Ramos (cell line): ENCODE data around the gene TGM4.
"Not testable (repeated sequence)": the region's sequence is repeated elsewhere in the genome, so short reads cannot be mapped to it uniquely, and the experiment has no call there.

Experiments used
- in situ Hi-C: fragments of 300-500 bp; cut with MboI; formaldehyde crosslinking; loops from one replicate; pipeline ENCODE4 v1.14.3; 2022; ENCODE audit warnings: low sequenced_read_pairs; ENCODE audit not compliant: unreplicated experiment

TGM4 gene

GRCh38 chr3:44874308-44874707 is at the start of gene TGM4:
TSS of gene TGM4 (plus strand) at chr3:44874608. CDS start at chr3:44874679, 71 bp downstream.
- in situ Hi-C loops, result no loop called here

GRCh38 chr3:44825264-44825925 is 49.0 kb upstream of the TGM4 start:
- in situ Hi-C loops, result no loop called here

GRCh38 chr3:44827196-44827595 is 47.2 kb upstream of the TGM4 start:
- in situ Hi-C loops, result no loop called here

GRCh38 chr3:44831232-44831631 is 43.2 kb upstream of the TGM4 start:
- in situ Hi-C loops, result no loop called here

- in situ Hi-C loops, result no loop called here
Measured at GRCh38 chr3:44832032-44832431, 42.4 kb upstream of the TGM4 start.

- in situ Hi-C loops, result no loop called here
Measured at GRCh38 chr3:44832965-44833364, 41.4 kb upstream of the TGM4 start.

- in situ Hi-C loops, result no loop called here
Measured at GRCh38 chr3:44833394-44833793, 41.0 kb upstream of the TGM4 start.

GRCh38 chr3:44835684-44836083 is 38.7 kb upstream of the TGM4 start:
- in situ Hi-C loops, result no loop called here

- in situ Hi-C loops, result no loop called here
Measured at GRCh38 chr3:44842376-44842775, 32.0 kb upstream of the TGM4 start.

GRCh38 chr3:44845528-44846520 is 28.6 kb upstream of the TGM4 start:
- in situ Hi-C loops, result no loop called here

- in situ Hi-C loops, result no loop called here
Measured at GRCh38 chr3:44848634-44849033, 25.8 kb upstream of the TGM4 start.

GRCh38 chr3:44856663-44857062 is 17.7 kb upstream of the TGM4 start:
- in situ Hi-C loops, result not testable (repeated sequence)

GRCh38 chr3:44860117-44860516 is 14.3 kb upstream of the TGM4 start:
- in situ Hi-C loops, result no loop called here

- in situ Hi-C loops, result no loop called here
Measured at GRCh38 chr3:44861412-44862225, 12.8 kb upstream of the TGM4 start, which contains the start of gene TMEM42. TSS of gene TMEM42 (plus strand) at chr3:44861912. CDS start at chr3:44861925, 13 bp downstream.

- in situ Hi-C loops, result no loop called here
Measured at GRCh38 chr3:44862226-44862637, 12.2 kb upstream of the TGM4 start.

- in situ Hi-C loops, result no loop called here
Measured at GRCh38 chr3:44865272-44866035, 9.0 kb upstream of the TGM4 start.

GRCh38 chr3:44867421-44868111 is 6.8 kb upstream of the TGM4 start:
- in situ Hi-C loops, result no loop called here

- in situ Hi-C loops, result no loop called here
Measured at GRCh38 chr3:44870375-44871061, 3.9 kb upstream of the TGM4 start.

GRCh38 chr3:44875596-44875995 is 1.2 kb downstream of the TGM4 start:
- in situ Hi-C loops, result no loop called here
